Thymus (tissue), 11 donors: ENCODE results near the gene SOAT1. TPM values are rescaled to one million over a fixed set of nuclear protein-coding genes. Genes with fewer than 3 reads are reported as not detected.
"Not testable (repeated sequence)": the region's sequence is repeated elsewhere in the genome, so short reads cannot be mapped to it uniquely, and the experiment has no call there.

ENCODE experiments used
- DNase-seq, 9 donors: peaks; one replicate each; pipeline ENCODE4 v3.0.0-alpha.2; 2013; ENCODE audit warnings: low spot score in 9 of 9, low read depth in 6 of 9, missing footprints in 1 of 9
- H3K27ac ChIP-seq, 2 donors: one replicate each; pipeline ENCODE4 v1.5.1; 2013; ENCODE audit warnings: control low read depth in 1 of 2, low read depth in 1 of 2, low read length in 1 of 2, mild to moderate bottlenecking in 1 of 2, moderate library complexity in 1 of 2
- H3K27me3 ChIP-seq, 2 donors: one replicate each; pipeline ENCODE4 v1.5.1; 2013; ENCODE audit warnings: low read length in 1 of 2; ENCODE audit not compliant: control insufficient read depth in 2 of 2, insufficient read depth in 1 of 2
- H3K36me3 ChIP-seq, 2 donors: one replicate each; pipeline ENCODE4 v1.5.1; 2013; ENCODE audit warnings: low read length in 1 of 2, mild to moderate bottlenecking in 1 of 2, moderate library complexity in 1 of 2; ENCODE audit not compliant: control insufficient read depth in 2 of 2, insufficient read depth in 2 of 2
- H3K4me1 ChIP-seq, 2 donors: one replicate each; pipeline ENCODE4 v1.5.1; 2013; ENCODE audit warnings: low read length in 2 of 2; ENCODE audit not compliant: control insufficient read depth in 2 of 2, insufficient read depth in 2 of 2
- H3K4me3 ChIP-seq, 2 donors: one replicate each; pipeline ENCODE4 v1.5.1; 2013; ENCODE audit warnings: low read length in 2 of 2, control low read depth in 1 of 2, mild to moderate bottlenecking in 1 of 2
- H3K9me3 ChIP-seq, 2 donors: one replicate each; pipeline ENCODE4 v1.5.1; 2013; ENCODE audit warnings: low read length in 1 of 2, mild to moderate bottlenecking in 1 of 2; ENCODE audit not compliant: control insufficient read depth in 2 of 2, insufficient read depth in 1 of 2
- WGBS: extraction: QIAGEN DNeasy Blood & Tissue Kit; methylation state at CpG from one replicate; pipeline ENCODE4 v1.1.7; 2013; 5-methylcytosine and 5-hydroxymethylcytosine counted together
- polyA plus RNA-seq: library from polyadenylated mRNA; stranded (reverse); fragments of 200-250 nt; gene quantifications from one replicate; pipeline ENCODE4 v1.2.3, GENCODE V29; 2013
- total RNA-seq: library from RNA; stranded (reverse); fragments of 120-200 nt; gene quantifications from one replicate; pipeline ENCODE4 v1.2.4, GENCODE V29; 2013
- donor health status: healthy.

The SOAT1 gene
- total and polyA plus RNA-seq, 2 donors, result 7.9 to 8.8 TPM

GRCh38 chr1:179352236-179352635 is 58.6 kb downstream of the SOAT1 start:
- no peak for DNase-seq

DNA sequence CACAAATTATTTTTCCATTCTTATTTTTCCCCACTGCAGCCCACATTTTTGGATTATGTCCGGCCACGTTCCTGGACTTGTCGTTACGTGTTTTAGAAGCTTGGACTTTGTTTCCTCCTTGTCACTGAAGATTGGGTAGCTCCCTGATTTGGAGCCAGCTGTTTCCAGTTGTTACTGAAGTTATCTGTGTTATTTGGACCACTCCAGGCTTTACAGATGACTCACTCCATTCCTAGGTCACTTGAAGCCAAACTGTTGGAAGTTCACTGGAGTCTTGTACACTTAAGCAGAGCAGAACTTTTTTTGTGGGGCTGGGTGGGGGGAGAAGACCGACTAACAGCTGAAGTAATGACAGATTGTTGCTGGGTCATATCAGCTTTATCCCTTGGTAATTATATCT is 59.9 kb downstream of the SOAT1 start:
- no peaks in the 10 kb centered on the region for H3K9me3 ChIP-seq
- no peaks in the 10 kb centered on the region for H3K27me3 ChIP-seq
- H3K36me3 ChIP-seq, result peaks cover 0 to 8% of the 10 kb centered on the region in 2 donors
- H3K27ac ChIP-seq, result no peak overlapping the region
- DNase-seq, result peak in 1 of 9 donors; percentile 19
- WGBS, result 96% methylated on average over 5 of the region's 5 CpGs
- H3K4me1 ChIP-seq, result no peaks in the 10 kb centered on the region
- no peak overlapping the region for H3K4me3 ChIP-seq

More at GRCh38 chr1:179352236-179352635, 58.6 kb downstream of the SOAT1 start:
- no peaks in the 10 kb centered on the region for H3K27me3 ChIP-seq
- whole genome bisulfite sequencing, result 96% methylated on average over 2 of the region's 2 CpGs
- H3K27ac ChIP-seq, result no peak overlapping the region
- no peaks in the 10 kb centered on the region for H3K4me1 ChIP-seq
- H3K36me3 ChIP-seq, result peaks cover 0 to 8% of the 10 kb centered on the region in 2 donors
- no peaks in the 10 kb centered on the region for H3K9me3 ChIP-seq
- no peak overlapping the region for H3K4me3 ChIP-seq

- not testable (repeated sequence) for H3K27me3 ChIP-seq, H3K9me3 ChIP-seq, H3K36me3 ChIP-seq, DNase-seq, H3K4me3 ChIP-seq, H3K27ac ChIP-seq, H3K4me1 ChIP-seq
- WGBS, result 97% methylated on average over 2 of the region's 2 CpGs
These were observed 68.0 kb downstream of the SOAT1 start for GRCh38 chr1:179361631-179362030.

- Histone ChIP-seq H3K36me3 (no peaks in the 10 kb centered on the region), H3K27me3 (no peaks in the 10 kb centered on the region), H3K9me3 (no peaks in the 10 kb centered on the region), H3K27ac (peak within 1 kb of the TSS; percentile 92 to 94), H3K4me1 (peaks cover 0 to 10% of the 10 kb centered on the region in 2 donors), H3K4me3 (peak within 1 kb of the TSS; percentile 62 to 67)
- WGBS, result 12% methylated on average over 43 of the region's 43 CpGs
- DNase-seq, result peak; percentile 72 to 95 (median 86)
These were observed 71.9 kb downstream of the SOAT1 start, which contains the start of gene AXDND1 for GRCh38 chr1:179365342-179366092. AXDND1 (plus strand) TSS chr1:179365971; CDS start chr1:179366510, 539 bp downstream.

GRCh38 chr1:179366093-179366800 is 72.7 kb downstream of the SOAT1 start:
- peak in 1 of 9 donors; percentile 6 for DNase-seq
- no peaks in the 10 kb centered on the region for H3K27me3 ChIP-seq
- H3K9me3 ChIP-seq, result no peaks in the 10 kb centered on the region
- 4% methylated on average over 28 of the region's 28 CpGs for WGBS
- peak overlapping the region; percentile 62 to 67 for H3K4me3 ChIP-seq
- H3K4me1 ChIP-seq, result peaks cover 0 to 10% of the 10 kb centered on the region in 2 donors
- no peaks in the 10 kb centered on the region for H3K36me3 ChIP-seq
- H3K27ac ChIP-seq, result peak overlapping the region; percentile 92 to 94

DNA sequence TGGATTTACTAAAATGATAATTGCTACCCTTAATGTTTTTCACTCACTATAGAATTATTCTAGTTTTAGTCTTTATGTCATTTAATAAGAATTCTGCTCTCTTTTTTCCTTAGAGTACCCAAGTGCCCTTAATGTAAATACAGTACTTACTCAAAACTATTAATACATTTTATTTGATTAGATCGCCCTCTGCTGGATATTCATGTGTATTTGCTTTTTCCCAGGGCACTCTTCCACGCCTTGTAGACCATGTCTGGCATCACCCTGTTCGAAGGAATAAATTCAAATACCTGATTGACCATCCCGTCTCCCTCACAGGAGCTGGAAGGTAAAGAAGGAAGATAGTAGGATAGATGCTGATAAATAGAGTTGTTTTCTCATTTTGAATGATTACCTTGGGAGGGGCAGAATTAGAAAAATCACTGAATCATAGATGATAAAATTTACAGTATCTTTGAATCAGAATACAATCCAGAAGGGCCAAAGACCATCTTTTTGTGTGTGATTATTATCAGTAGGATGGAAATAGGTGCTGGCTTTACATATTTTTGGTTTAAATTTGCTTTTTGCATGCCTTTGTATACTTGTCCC is 76.2 kb downstream of the SOAT1 start:
- DNase-seq, result peak in 8 of 9 donors; percentile 29 to 78 (median 59)
- no peaks in the 10 kb centered on the region for H3K27me3 ChIP-seq
- H3K36me3 ChIP-seq, result no peaks in the 10 kb centered on the region
- peaks cover 0 to 10% of the 10 kb centered on the region in 2 donors for H3K4me1 ChIP-seq
- WGBS, result 17% methylated on average over 4 of the region's 4 CpGs
- H3K27ac ChIP-seq, result no peak overlapping the region
- H3K9me3 ChIP-seq, result no peaks in the 10 kb centered on the region
- H3K4me3 ChIP-seq, result no peak overlapping the region

GRCh38 chr1:179372160-179372559 is 78.6 kb downstream of the SOAT1 start:
- no peaks in the 10 kb centered on the region for H3K36me3 ChIP-seq
- no peak for DNase-seq
- no peaks in the 10 kb centered on the region for H3K27me3 ChIP-seq
- 94% methylated on average over 4 of the region's 4 CpGs for WGBS
- H3K4me3 ChIP-seq, result no peak overlapping the region
- H3K4me1 ChIP-seq, result no peaks in the 10 kb centered on the region
- H3K9me3 ChIP-seq, result no peaks in the 10 kb centered on the region
- no peak overlapping the region for H3K27ac ChIP-seq

DNA sequence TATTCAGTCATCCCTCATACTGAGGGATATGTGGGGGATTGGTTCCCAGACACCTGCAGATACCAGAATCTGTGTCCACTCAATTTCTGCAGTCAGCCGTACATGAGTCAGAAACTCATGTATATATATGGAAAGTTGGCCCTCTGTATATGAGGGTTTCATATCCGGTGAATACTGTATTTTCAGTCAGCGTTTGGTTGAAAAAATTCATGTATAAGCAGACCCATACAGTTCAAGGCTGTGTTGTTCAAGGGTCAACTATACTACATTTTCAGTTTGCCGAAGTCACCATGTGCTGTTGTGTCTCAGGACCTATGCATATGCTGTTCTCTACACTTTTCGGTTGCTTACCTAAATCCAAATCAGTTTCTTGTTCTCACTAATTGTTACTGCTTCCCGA is 82.6 kb downstream of the SOAT1 start:
- H3K4me3 ChIP-seq, result no peak overlapping the region
- no peak overlapping the region for H3K27ac ChIP-seq
- DNase-seq, result no peak
- WGBS, result 95% methylated on average over 6 of the region's 6 CpGs
- H3K4me1 ChIP-seq, result no peaks in the 10 kb centered on the region
- no peaks in the 10 kb centered on the region for H3K27me3 ChIP-seq
- no peaks in the 10 kb centered on the region for H3K9me3 ChIP-seq
- no peaks in the 10 kb centered on the region for H3K36me3 ChIP-seq

- Histone ChIP-seq H3K4me1 (no peaks in the 10 kb centered on the region), H3K36me3 (no peaks in the 10 kb centered on the region), H3K27ac (no peak overlapping the region), H3K27me3 (no peaks in the 10 kb centered on the region), H3K9me3 (no peaks in the 10 kb centered on the region), H3K4me3 (no peak overlapping the region)
- no peak for DNase-seq
These were observed 86.7 kb downstream of the SOAT1 start for GRCh38 chr1:179380299-179380698.
